ENCODE measurements around the gene UBQLN4. TPM values are rescaled to one million over a fixed set of nuclear protein-coding genes. Genes with fewer than 3 reads are reported as not detected.

Gene UBQLN4
- total RNA-seq, 1 donor from 2014 or later = 36.4 TPM

DNA sequence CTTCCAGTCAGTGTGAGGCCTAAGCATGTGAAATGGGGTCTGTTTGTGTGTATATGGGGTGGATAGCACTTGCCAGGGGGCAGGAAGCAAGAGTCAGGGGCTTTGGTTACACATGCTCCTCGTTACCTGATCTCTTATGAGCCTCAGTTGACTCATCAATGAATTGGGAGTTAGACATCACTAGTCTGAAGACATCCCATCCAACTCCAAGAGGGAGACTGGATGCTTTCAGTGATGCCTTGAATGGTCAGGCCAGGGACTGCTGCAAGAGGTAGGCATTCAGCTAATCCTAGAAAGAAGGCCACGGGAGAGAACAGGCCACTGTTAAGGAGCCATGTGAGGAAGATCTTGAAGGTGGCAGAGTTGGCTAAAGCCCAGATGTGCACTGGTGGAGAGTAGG lies 13.7 kb upstream of the UBQLN4 start:
- H3K36me3 Mint-ChIP-seq (ENCODE audit: unreplicated experiment) = no peaks in the 10 kb centered on the region
- H3K4me3 Mint-ChIP-seq (ENCODE audit: unreplicated experiment) = no peak overlapping the region
- no peaks in the 10 kb centered on the region for H3K9me3 Mint-ChIP-seq (ENCODE audit: unreplicated experiment)
- no peaks in the 10 kb centered on the region for H3K27me3 Mint-ChIP-seq (ENCODE audit: unreplicated experiment)
- TF ChIP-seq, protein P1, sequence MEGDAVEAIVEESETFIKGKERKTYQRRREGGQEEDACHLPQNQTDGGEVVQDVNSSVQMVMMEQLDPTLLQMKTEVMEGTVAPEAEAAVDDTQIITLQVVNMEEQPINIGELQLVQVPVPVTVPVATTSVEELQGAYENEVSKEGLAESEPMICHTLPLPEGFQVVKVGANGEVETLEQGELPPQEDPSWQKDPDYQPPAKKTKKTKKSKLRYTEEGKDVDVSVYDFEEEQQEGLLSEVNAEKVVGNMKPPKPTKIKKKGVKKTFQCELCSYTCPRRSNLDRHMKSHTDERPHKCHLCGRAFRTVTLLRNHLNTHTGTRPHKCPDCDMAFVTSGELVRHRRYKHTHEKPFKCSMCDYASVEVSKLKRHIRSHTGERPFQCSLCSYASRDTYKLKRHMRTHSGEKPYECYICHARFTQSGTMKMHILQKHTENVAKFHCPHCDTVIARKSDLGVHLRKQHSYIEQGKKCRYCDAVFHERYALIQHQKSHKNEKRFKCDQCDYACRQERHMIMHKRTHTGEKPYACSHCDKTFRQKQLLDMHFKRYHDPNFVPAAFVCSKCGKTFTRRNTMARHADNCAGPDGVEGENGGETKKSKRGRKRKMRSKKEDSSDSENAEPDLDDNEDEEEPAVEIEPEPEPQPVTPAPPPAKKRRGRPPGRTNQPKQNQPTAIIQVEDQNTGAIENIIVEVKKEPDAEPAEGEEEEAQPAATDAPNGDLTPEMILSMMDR (IDR thresholded peaks at IDR 0.05) = no peak
- DNase-seq (ENCODE audit: extremely low spot score, unreplicated experiment) = no peak
- no peaks in the 10 kb centered on the region for H3K4me1 Mint-ChIP-seq (ENCODE audit: unreplicated experiment)
- no peak overlapping the region for H3K27ac Mint-ChIP-seq (ENCODE audit: unreplicated experiment)

DNA sequence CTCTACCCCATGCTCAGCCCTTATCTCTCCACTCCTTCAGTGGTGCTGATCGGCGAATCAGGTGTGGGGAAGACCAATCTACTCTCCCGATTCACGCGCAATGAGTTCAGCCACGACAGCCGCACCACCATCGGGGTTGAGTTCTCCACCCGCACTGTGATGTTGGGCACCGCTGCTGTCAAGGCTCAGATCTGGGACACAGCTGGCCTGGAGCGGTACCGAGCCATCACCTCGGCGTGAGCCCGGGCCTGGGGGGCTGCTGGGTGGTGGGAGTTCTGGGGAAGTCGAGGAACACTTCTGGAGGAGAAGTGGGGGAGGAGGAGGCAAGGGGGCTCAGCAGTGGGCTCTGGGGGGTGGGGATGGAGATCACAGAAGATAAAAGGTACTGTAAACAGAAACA lies 12.3 kb upstream of the UBQLN4 start:
- Mint-ChIP-seq H3K27ac (ENCODE audit: unreplicated experiment) (no peak overlapping the region), H3K36me3 (ENCODE audit: unreplicated experiment) (no peaks in the 10 kb centered on the region), H3K27me3 (ENCODE audit: unreplicated experiment) (no peaks in the 10 kb centered on the region), H3K4me1 (ENCODE audit: unreplicated experiment) (no peaks in the 10 kb centered on the region), H3K9me3 (ENCODE audit: unreplicated experiment) (no peaks in the 10 kb centered on the region), H3K4me3 (ENCODE audit: unreplicated experiment) (no peak overlapping the region)
- TF ChIP-seq, protein P1 (IDR thresholded peaks at IDR 0.05) = no peak
- no peak for DNase-seq (ENCODE audit: extremely low spot score, unreplicated experiment)

DNA sequence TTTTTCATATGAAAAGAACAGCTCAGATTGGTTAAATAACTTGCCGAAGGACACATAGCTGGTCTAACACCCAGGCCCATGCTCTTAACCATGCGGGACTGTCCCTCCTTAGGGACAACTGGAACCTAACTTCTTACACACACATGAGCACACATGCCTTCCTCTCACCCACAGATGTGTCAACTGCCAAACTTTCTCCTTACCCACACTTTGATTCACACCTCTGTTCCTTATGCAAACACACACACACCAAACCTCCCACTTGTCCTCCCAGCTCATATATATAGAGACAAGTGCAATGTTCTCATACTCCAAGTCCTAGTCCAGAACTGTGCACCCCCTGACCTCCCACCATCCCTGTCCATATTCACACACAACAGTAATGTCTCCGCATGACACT lies 11.6 kb upstream of the UBQLN4 start:
- no peak overlapping the region for H3K27ac Mint-ChIP-seq (ENCODE audit: unreplicated experiment)
- no peaks in the 10 kb centered on the region for H3K27me3 Mint-ChIP-seq (ENCODE audit: unreplicated experiment)
- TF ChIP-seq, protein P1 (IDR thresholded peaks at IDR 0.05) = no peak
- H3K4me3 Mint-ChIP-seq (ENCODE audit: unreplicated experiment) = no peak overlapping the region
- H3K9me3 Mint-ChIP-seq (ENCODE audit: unreplicated experiment) = no peaks in the 10 kb centered on the region
- H3K36me3 Mint-ChIP-seq (ENCODE audit: unreplicated experiment) = no peaks in the 10 kb centered on the region
- no peaks in the 10 kb centered on the region for H3K4me1 Mint-ChIP-seq (ENCODE audit: unreplicated experiment)
- no peak for DNase-seq (ENCODE audit: extremely low spot score, unreplicated experiment)

DNA sequence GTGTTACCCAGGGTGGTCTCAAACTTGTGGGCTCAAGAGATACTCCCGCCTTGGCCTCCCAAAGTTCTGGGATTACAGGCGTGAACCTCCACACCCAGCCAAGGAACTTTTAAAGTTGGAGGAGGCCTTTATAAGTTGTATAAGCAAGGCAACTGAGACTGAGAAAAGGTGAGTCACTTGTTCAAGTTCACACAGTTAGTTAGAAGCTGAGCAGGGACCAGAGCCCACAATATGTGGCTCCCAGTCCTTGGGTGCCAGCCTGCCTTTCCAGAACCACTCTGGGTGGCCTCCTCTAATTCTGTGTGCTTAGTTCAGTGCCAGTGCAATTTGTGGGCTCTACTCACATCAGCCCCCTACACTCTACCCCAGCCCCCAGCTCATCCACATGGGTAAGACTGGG lies 11.0 kb upstream of the UBQLN4 start:
- Mint-ChIP-seq H3K27me3 (ENCODE audit: unreplicated experiment) (no peaks in the 10 kb centered on the region), H3K9me3 (ENCODE audit: unreplicated experiment) (no peaks in the 10 kb centered on the region), H3K27ac (ENCODE audit: unreplicated experiment) (no peak overlapping the region), H3K36me3 (ENCODE audit: unreplicated experiment) (no peaks in the 10 kb centered on the region), H3K4me1 (ENCODE audit: unreplicated experiment) (no peaks in the 10 kb centered on the region), H3K4me3 (ENCODE audit: unreplicated experiment) (no peak overlapping the region)
- TF ChIP-seq, protein P1 (IDR thresholded peaks at IDR 0.05) = no peak
- DNase-seq (ENCODE audit: extremely low spot score, unreplicated experiment) = no peak

DNA sequence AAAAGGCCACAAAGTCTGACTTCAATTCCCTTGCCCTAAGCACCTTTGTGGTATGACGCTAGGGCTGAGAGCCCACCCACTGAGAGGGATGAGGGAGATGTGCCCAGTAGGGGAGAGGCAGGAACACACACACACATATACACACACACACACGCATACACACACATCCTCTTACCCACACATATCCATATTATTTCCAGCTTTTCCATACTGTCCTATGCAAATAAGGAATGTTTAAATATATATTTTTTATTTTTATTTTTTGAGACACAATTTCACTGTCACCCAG lies 10.3 kb upstream of the UBQLN4 start:
- no peaks in the 10 kb centered on the region for H3K27me3 Mint-ChIP-seq (ENCODE audit: unreplicated experiment)
- TF ChIP-seq, protein P1 (IDR thresholded peaks at IDR 0.05) = no peak
- no peaks in the 10 kb centered on the region for H3K4me1 Mint-ChIP-seq (ENCODE audit: unreplicated experiment)
- no peak overlapping the region for H3K27ac Mint-ChIP-seq (ENCODE audit: unreplicated experiment)
- no peaks in the 10 kb centered on the region for H3K9me3 Mint-ChIP-seq (ENCODE audit: unreplicated experiment)
- no peaks in the 10 kb centered on the region for H3K36me3 Mint-ChIP-seq (ENCODE audit: unreplicated experiment)
- DNase-seq (ENCODE audit: extremely low spot score, unreplicated experiment) = no peak
- no peak overlapping the region for H3K4me3 Mint-ChIP-seq (ENCODE audit: unreplicated experiment)
